ENCODE results near the gene HARBI1.

The HARBI1 gene, protein sequence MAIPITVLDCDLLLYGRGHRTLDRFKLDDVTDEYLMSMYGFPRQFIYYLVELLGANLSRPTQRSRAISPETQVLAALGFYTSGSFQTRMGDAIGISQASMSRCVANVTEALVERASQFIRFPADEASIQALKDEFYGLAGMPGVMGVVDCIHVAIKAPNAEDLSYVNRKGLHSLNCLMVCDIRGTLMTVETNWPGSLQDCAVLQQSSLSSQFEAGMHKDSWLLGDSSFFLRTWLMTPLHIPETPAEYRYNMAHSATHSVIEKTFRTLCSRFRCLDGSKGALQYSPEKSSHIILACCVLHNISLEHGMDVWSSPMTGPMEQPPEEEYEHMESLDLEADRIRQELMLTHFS

GRCh38 chr11:46617134-46617971 lies at the start of gene HARBI1, which contains the start of gene ATG13:
Gene HARBI1 (minus strand): TSS chr11:46617227. CDS start chr11:46616237, 990 bp downstream.
Gene ATG13 (plus strand): TSS chr11:46617553. CDS start chr11:46644292, 26,739 bp downstream.
- DNase-seq (ENCODE audit: low read depth in 2 of 2): peak; percentile 90 to 91

GRCh38 chr11:46666516-46666915 lies 49.5 kb upstream of the HARBI1 start:
- DNase-seq (ENCODE audit: low read depth in 2 of 2): no peak

GRCh38 chr11:46665356-46665755 lies 48.3 kb upstream of the HARBI1 start:
- DNase-seq (ENCODE audit: low read depth in 2 of 2): no peak

DNA sequence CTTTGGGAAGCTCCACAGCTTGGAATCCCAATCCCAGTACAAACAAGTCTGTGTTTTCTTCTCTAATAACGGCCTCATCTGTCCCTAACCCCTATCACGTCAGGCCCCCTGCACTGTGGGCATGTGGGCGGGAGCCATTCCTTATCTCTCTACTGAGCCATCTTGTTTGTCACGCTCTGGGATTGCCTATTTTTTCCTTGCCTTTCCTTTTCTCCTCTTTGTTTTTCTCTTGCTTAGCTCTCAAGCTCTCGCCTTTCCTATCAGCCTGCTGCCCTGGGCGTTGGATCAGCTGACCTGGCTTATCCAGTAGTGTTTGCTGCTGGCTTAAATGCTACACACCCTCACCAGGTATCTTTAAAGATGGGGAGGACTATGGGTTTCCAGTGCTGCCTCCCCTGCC lies 47.6 kb upstream of the HARBI1 start:
- DNase-seq (ENCODE audit: low read depth in 2 of 2): no peak

- no peak for DNase-seq (ENCODE audit: low read depth in 2 of 2)
Measured at GRCh38 chr11:46663277-46663940, 46.4 kb upstream of the HARBI1 start.

DNA sequence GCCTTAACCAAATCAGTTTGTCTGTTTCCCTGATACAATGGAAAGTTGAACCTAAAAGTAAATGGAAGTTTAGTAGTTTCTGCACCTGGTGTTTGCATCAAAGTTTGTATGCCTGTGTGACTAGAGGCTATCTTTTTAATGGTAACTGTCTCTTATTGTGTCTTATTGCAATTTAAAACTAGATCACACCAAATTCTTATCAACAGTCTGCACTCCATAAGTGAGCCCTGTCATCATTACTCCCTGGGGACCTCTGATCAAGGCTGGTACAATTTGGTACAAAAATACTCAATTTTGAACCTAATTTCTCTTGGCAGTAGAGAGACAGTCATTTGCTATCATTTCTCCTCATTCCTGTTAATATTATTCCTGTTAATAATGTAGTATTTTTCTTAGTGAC lies 45.3 kb upstream of the HARBI1 start:
- DNase-seq (ENCODE audit: low read depth in 2 of 2): no peak

DNA sequence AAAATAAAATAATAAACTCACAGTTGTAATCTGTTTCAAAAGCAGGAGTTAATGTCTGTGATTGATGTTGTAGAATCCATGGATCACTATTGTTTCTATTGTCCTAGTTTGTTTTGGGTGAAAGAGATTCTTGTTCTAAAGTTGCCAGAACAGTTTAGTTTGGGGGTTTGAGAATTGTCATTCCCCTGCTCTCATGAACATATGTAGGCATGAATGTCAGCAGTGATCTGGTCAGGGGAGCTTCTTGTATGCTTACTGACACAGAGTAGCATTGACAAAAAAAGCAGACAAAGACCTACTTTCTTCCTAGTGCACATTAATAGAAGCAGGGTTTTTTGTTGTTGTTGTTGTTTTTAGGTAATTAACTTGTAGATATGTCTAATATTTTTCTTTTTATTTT lies 44.8 kb upstream of the HARBI1 start:
- DNase-seq (ENCODE audit: low read depth in 2 of 2): no peak

DNA sequence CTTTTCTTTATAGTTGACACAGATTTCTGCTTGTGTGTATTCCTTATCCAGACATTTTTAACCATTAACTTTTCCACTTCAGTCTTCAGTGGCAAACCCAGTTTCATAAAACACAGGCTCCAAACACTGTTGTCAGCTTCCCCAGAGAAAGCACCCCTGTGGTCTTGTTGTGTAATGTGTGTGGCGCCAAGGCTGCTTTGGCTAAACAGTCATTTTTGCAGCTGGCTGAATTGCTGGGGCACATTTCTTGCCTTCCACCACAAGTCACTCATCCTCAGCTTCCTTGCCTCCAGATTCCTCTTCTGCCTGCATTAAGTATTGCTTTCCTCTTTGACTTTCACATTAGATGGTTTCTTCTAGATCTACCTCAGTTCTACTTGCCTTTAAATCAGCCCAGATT lies 42.9 kb upstream of the HARBI1 start:
- no peak for DNase-seq (ENCODE audit: low read depth in 2 of 2)

DNA sequence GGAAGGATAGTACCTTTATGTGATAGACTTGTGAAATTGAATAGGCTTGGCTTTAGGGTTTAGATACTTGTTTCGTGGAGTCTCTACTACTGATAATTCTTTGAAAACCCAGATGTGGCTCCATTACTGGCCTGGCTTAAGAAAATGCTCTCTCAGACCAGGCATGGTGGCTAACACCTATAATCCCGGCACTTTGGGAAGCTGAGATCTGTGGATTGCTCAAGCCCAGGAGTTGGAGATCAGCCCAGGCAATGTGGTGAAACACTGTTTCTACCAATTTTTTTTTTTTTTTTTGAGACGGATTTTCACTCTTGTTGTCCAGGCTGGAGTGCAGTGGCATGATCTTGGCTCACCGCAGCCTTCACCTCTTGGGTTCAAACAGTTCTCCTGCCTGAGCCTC lies 41.2 kb upstream of the HARBI1 start:
- DNase-seq (ENCODE audit: low read depth in 2 of 2): no peak

DNA sequence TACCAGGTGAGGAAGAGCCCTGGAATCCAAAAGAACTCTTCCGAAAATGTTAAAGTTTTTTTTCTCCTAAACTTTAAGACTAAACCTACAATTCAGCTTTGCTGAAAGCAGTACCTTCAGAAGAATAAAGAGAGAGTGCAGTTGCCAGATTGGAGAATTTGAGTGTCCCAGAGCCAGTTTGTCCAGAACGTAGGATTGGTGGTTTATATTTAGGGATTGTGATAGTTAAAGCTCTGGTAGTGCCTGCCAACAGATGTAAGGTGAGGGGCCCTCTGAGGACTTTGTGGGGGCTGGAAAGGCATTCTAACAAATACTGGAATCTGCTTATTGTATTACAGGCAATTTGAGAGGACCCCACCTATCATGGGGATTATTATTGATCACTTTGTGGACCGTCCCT lies 40.2 kb upstream of the HARBI1 start:
- no peak for DNase-seq (ENCODE audit: low read depth in 2 of 2)

DNA sequence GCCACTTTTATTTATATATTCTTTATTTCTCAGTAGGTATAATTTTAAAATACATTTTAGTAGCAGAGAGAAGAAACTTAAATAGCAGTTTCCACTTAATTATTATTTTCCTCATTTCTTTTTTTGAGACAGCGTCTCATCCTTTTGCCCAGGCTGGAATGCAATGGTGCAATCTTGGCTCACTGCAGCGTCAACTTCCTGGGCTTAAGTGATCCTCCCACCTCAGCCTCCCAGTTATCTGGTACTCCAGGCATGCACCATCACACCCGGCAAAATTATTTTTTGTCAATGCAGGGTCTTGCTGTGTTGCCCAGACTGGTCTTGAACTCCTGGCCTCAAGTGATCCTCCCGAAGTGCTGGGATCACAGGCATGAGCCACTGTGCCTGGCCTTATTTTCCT lies 38.6 kb upstream of the HARBI1 start:
- no peak for DNase-seq (ENCODE audit: low read depth in 2 of 2)

DNA sequence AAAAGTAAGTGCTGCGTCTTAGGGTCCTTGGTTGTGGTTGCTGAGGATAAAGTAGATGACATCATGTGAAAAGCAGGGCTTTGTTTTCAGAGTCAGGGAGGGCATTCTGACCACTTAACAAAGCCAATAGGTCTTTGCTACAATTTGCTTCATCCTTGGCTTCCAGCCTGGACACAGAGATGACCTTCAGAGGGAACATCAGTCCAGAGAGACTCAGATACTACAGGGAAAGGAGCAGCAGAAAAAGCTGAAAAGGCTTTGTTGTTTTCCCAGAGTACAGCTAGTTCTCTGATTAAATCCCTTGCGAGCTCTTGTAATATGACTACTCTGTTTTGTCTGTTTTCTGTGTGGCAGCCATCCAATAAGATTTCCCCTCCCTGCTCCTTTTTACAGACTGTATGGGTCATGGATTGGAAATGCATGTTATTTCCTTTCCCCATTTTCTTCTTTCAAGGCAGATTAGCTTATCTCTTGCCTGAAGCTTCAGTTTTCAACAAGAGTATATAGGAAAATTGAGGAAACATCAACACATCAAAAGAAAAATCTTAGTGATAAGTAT lies 32.2 kb upstream of the HARBI1 start:
- DNase-seq (ENCODE audit: low read depth in 2 of 2): no peak

DNA sequence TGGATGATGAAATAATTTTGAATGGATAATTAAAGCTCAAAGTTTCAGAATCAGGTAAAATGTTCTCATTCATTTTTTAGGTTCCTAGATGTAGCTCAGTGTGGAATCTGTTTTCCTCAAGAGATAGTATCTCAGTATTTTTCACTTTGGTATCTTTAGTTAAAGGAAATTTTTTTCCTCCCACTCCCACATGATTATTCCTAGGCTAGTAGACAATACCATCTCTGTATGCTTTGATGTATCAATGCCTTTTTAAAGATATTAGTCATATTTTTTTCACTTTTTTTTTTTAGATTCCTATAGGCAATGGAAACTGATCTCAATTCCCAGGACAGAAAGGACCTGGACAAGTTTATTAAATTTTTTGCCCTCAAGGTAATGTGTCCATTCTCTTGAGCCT lies 27.0 kb upstream of the HARBI1 start:
- DNase-seq (ENCODE audit: low read depth in 2 of 2): no peak

- no peak for DNase-seq (ENCODE audit: low read depth in 2 of 2)
Measured at GRCh38 chr11:46643531-46643930, 26.5 kb upstream of the HARBI1 start.

DNA sequence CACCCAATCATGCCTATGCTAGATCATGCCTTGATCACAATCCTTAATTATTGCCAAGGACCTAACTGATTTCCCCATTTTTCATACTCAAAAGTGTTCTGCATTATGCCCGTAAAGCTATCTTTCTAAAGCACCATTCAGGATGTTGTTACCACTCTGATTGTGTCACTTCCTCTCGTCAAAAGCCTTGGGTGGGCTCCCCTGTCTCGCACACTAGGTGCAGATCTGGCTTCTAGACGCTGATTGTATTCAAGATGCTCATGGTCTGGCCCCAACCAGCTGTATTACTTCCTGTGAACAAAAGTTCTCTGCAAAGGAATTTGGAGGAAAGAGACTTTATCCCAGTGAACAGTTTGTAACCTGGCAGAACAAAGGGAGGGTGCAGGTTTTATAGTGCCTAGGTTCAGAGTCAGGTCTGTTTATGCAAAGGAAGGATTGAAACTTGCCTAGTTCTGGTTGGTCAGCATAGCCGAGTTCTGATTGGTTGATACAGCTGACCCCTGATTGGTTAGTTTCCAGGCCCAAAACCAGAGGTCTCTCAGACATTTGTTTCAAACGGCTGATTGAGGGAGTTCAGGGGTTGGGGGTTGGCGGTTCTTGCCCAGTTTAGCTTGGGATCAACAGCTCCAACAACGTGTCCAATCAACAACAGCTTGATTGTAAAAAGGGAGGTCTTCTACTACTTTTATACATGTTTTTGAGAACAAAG lies 25.8 kb upstream of the HARBI1 start:
- no peak for DNase-seq (ENCODE audit: low read depth in 2 of 2)

GRCh38 chr11:46641639-46642038 lies 24.6 kb upstream of the HARBI1 start:
- DNase-seq (ENCODE audit: low read depth in 2 of 2): no peak

DNA sequence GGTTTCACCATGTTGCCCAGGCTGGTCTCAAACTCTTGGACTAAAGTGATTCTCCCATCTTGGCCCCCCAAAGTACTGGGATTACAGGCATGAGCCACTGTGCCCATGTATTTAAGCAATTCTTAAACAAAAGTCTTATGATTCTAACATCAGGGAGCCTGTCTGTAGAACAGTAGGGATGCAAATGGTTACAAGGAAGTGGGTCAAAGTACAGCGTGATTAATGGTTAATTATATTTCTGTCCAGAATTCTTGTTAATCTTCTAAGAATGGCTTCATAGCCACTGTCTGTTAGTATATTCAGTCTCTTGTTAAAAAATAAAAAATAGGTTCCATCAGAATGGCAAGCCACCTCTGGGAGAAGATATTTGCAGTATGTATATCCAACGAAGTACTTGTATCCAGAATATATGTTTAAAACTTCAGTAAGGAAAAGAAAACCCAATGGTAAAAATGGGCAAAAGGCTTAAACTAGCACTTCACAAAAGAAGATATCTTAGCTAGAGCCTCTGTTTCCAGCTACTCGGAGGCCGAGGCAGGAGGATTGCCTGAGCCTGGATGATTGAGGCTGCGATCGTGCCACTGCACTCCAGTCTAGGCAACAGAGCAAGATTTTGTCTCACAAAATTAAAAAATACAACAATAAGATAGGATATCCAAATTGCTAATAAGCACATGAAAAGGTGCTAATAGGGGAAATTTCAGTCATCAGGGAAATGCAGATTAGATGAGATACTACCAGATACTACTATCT lies 23.2 kb upstream of the HARBI1 start:
- DNase-seq (ENCODE audit: low read depth in 2 of 2): no peak

DNA sequence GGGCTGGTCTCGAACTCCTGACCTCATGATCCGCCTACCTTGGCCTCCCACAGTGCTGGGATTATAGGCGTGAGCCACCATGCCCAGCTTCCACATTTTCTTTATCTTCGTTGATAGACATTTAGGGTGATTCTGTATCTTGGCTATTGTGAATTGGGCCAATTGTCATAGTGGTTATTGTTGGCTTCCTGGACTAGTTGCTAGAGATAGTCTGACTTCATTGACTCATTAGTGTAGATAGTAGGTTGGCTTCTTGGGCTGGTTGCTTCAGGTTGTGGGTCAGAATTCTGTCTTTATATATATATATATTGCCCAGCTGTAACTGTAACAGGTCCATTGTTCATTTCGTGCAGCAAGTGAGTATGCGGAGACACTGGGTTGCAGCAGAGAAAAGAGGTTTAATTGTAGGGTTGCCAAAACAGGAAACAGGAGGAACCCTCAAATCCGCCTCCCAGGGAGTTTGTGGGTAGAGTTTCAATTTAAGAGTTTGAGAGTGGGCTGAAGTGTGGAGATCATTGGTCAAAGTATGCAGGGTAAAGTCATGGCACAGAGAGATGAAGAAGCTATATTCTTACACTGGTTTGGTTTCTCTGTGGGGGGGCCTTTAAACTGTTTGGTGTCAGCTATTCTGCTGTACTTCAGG lies 22.3 kb upstream of the HARBI1 start:
- DNase-seq (ENCODE audit: low read depth in 2 of 2): no peak

DNA sequence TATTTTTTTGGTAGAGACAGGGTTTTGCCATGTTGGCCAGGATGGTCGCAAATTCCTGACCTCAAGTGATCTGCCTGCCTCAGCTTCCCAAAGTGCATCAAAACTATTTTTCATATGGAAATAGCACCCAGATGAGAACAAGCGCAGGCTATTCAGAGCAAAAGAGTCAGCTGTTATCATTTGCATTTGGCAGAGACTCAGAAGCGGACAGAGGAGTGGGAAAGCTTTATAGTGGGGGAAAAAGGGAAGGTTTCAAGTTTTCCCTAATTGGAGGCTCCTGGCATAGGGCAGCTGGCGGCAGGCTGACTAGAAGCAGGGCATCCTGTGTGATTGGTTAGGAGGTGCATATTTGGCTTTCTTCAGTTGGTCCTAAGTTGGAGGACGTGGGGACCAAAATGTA lies 20.5 kb upstream of the HARBI1 start:
- no peak for DNase-seq (ENCODE audit: low read depth in 2 of 2)

GRCh38 chr11:46635557-46636139 lies 18.6 kb upstream of the HARBI1 start:
- DNase-seq (ENCODE audit: low read depth in 2 of 2): no peak
